ENCODE measurements around the gene REPS1.

REPS1 gene

GRCh38 chr6:138909975-138910374, 78.1 kb downstream of the REPS1 start:
- TF ChIP-seq, protein P1, sequence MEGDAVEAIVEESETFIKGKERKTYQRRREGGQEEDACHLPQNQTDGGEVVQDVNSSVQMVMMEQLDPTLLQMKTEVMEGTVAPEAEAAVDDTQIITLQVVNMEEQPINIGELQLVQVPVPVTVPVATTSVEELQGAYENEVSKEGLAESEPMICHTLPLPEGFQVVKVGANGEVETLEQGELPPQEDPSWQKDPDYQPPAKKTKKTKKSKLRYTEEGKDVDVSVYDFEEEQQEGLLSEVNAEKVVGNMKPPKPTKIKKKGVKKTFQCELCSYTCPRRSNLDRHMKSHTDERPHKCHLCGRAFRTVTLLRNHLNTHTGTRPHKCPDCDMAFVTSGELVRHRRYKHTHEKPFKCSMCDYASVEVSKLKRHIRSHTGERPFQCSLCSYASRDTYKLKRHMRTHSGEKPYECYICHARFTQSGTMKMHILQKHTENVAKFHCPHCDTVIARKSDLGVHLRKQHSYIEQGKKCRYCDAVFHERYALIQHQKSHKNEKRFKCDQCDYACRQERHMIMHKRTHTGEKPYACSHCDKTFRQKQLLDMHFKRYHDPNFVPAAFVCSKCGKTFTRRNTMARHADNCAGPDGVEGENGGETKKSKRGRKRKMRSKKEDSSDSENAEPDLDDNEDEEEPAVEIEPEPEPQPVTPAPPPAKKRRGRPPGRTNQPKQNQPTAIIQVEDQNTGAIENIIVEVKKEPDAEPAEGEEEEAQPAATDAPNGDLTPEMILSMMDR (IDR thresholded peaks at IDR 0.05; ENCODE audit: control insufficient read depth, extremely low read depth, insufficient read depth), result no peak
- H3K4me3 ChIP-seq (ENCODE audit: low read depth, low read length), result no peak overlapping the region
- DNase-seq (ENCODE audit: low read depth), result no peak

GRCh38 chr6:138909511-138909910, 78.5 kb downstream of the REPS1 start:
- H3K4me3 ChIP-seq (ENCODE audit: low read depth, low read length), result no peak overlapping the region
- DNase-seq (ENCODE audit: low read depth), result no peak
- TF ChIP-seq, protein P1 (IDR thresholded peaks at IDR 0.05; ENCODE audit: control insufficient read depth, extremely low read depth, insufficient read depth), result no peak

DNA sequence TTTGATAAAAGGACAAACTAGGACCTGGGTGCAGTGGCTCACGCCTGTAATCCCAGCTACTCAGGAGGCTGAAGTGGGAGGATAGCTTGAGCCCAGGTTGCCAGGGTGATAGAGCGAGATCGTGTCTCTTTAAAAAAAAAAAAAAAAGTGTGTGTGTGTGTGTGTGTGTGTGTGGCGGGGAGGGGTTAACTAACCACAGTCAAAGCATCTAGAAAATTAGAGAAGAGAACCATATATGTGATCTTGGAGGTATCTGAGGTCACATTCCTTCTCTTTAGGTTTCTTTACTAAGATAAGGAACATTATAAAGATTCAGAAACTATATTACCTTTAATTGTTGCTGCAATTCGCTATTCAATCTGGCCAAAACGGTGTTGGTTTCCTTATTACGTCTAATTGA, 80.9 kb downstream of the REPS1 start:
- H3K4me3 ChIP-seq (ENCODE audit: low read depth, low read length), result no peak overlapping the region
- TF ChIP-seq, protein P1 (IDR thresholded peaks at IDR 0.05; ENCODE audit: control insufficient read depth, extremely low read depth, insufficient read depth), result no peak
- no peak for DNase-seq (ENCODE audit: low read depth)

DNA sequence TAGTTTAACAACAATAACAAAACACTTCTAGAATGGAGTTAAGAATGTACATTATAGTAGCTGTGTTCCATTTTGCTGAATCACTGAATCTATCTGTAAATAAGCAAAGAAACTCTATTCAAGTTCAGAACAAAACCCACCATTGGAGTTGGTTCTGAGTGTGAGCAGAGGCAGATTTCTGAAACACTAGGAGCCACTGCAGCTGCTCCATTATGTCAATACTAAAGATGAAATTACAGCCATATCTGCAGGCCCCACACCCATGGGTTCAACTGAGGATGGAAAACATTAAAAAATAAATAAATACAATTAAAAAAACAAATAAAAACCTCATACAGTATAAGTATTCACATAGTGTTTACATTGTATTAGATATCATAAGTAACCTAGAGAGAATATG, 91.0 kb downstream of the REPS1 start:
- TF ChIP-seq, protein P1 (IDR thresholded peaks at IDR 0.05; ENCODE audit: control insufficient read depth, extremely low read depth, insufficient read depth), result no peak
- H3K4me3 ChIP-seq (ENCODE audit: low read depth, low read length), result no peak overlapping the region
- no peak for DNase-seq (ENCODE audit: low read depth)

GRCh38 chr6:138896104-138896756, 91.8 kb downstream of the REPS1 start:
- no peak overlapping the region for H3K4me3 ChIP-seq (ENCODE audit: low read depth, low read length)
- DNase-seq (ENCODE audit: low read depth), result no peak
- TF ChIP-seq, protein P1 (IDR thresholded peaks at IDR 0.05; ENCODE audit: control insufficient read depth, extremely low read depth, insufficient read depth), result no peak

- TF ChIP-seq, protein P1 (IDR thresholded peaks at IDR 0.05; ENCODE audit: control insufficient read depth, extremely low read depth, insufficient read depth), result no peak
- DNase-seq (ENCODE audit: low read depth), result no peak
- H3K4me3 ChIP-seq (ENCODE audit: low read depth, low read length), result no peak overlapping the region
These were observed 96.6 kb downstream of the REPS1 start for GRCh38 chr6:138891255-138891986.

Measured in LNCaP clone FGC (cell line).